SK-N-SH (cell line): ENCODE measurements around the gene TTC14. TPM values are rescaled to one million over a fixed set of nuclear protein-coding genes. Genes with fewer than 3 reads are reported as not detected.

Experiments used
- CTCF ChIA-PET: fragments of 300-600, 350-600 bp; formaldehyde crosslinking; extraction: SDS; loops from one replicate; lab custom pipeline; 2021; lab: Yijun Ruan, JAX
- POLR2A ChIA-PET: fragments of 350-600 bp; sonication (Branson Sonifier 250); formaldehyde crosslinking; extraction: SDS; loops from one replicate; lab custom pipeline; 2020; ENCODE audit warnings: antibody characterized with exemption, inconsistent platforms; lab: Yijun Ruan, JAX
- DNase-seq: peaks from one replicate; pipeline ENCODE4 v3.0.0; 2012
- H2AFZ ChIP-seq: fragments of 200-600 bp; sonication (generic); 2 replicates; pipeline ENCODE4 v1.8.1; 2016; ENCODE audit warnings: antibody characterized with exemption, mild to moderate bottlenecking, low read depth
- H3F3A ChIP-seq: fragments of 200-600 bp; sonication (generic); replicated peaks from 2 replicates; pipeline ENCODE3; 2016; ENCODE audit warnings: antibody characterized with exemption, mild to moderate bottlenecking; ENCODE audit not compliant: insufficient read depth
- H3K27ac ChIP-seq, 2 experiments: fragments of 200-500 bp in 1 of 2; fragments of 200-600 bp in 1 of 2; sonication (Bioruptor generic) in 1 of 2; sonication (generic), shearing (Covaris generic) in 1 of 2; 2 replicates each; pipeline versions ENCODE4 v1.5.1 to v1.6.1; 2014 to 2016; ENCODE audit warnings: low read depth in 2 of 2, inconsistent platforms in 1 of 2, low read length in 1 of 2, mild to moderate bottlenecking in 1 of 2, mixed read lengths in 1 of 2
- H3K27me3 ChIP-seq: fragments of 200-600 bp; sonication (generic), shearing (Covaris generic); 2 replicates; pipeline ENCODE4 v1.6.1; 2016; ENCODE audit warnings: mixed run types; ENCODE audit not compliant: insufficient read depth
- H3K36me3 ChIP-seq, 2 experiments: fragments of 200-500 bp in 1 of 2; fragments of 200-600 bp in 1 of 2; sonication (Bioruptor generic) in 1 of 2; sonication (generic) in 1 of 2; replicated peaks in 1 of 2; 2 replicates each; pipeline versions ENCODE3 to v1.5.1; 2014 to 2016; ENCODE audit warnings: low read length in 1 of 2, mild to moderate bottlenecking in 1 of 2; ENCODE audit not compliant: insufficient read depth in 2 of 2, control insufficient read depth in 1 of 2
- H3K4me1 ChIP-seq, 2 experiments: fragments of 200-500 bp in 1 of 2; fragments of 200-600 bp in 1 of 2; sonication (Bioruptor generic) in 1 of 2; sonication (generic), shearing (Covaris generic) in 1 of 2; 2 replicates each; pipeline versions ENCODE4 v1.5.1 to v1.6.1; 2014 to 2016; ENCODE audit warnings: low read depth in 1 of 2, low read length in 1 of 2, mixed run types in 1 of 2; ENCODE audit not compliant: insufficient read depth in 2 of 2, control insufficient read depth in 1 of 2
- H3K4me2 ChIP-seq: fragments of 200-600 bp; sonication (generic), shearing (Covaris generic); 2 replicates; pipeline ENCODE4 v1.6.1; 2017; ENCODE audit warnings: mixed run types
- H3K4me3 ChIP-seq, 2 experiments: fragments of 200-500 bp in 1 of 2; fragments of 200-600 bp in 1 of 2; sonication (Bioruptor generic) in 1 of 2; sonication (generic), shearing (Covaris generic) in 1 of 2; 2 replicates each; pipeline versions ENCODE4 v1.5.1 to v1.8.1; 2014 to 2016; ENCODE audit warnings: low read depth in 2 of 2, inconsistent platforms in 1 of 2, low read length in 1 of 2, mild to moderate bottlenecking in 1 of 2, mixed read lengths in 1 of 2, moderate library complexity in 1 of 2
- H3K79me2 ChIP-seq: fragments of 200-600 bp; sonication (generic); 2 replicates; pipeline ENCODE4 v1.8.1; 2017; ENCODE audit warnings: mild to moderate bottlenecking; ENCODE audit not compliant: insufficient read depth
- H3K9ac ChIP-seq: fragments of 200-600 bp; sonication (generic); 2 replicates; pipeline ENCODE4 v1.6.1; 2017; ENCODE audit warnings: mixed run types
- H3K9me2 ChIP-seq: fragments of 200-600 bp; sonication (generic); 2 replicates; pipeline ENCODE4 v1.6.1; 2017; ENCODE audit warnings: mixed run types
- H3K9me3 ChIP-seq: fragments of 200-600 bp; sonication (generic); 2 replicates; pipeline ENCODE4 v1.6.1; 2017; ENCODE audit warnings: mixed run types, mild to moderate bottlenecking, moderate library complexity
- H4K20me1 ChIP-seq: fragments of 200-600 bp; sonication (generic); 2 replicates; pipeline ENCODE4 v1.6.1; 2017; ENCODE audit warnings: mild to moderate bottlenecking, mixed run types; ENCODE audit not compliant: insufficient read depth
- CHD2 ChIP-seq: fragments of 150-350 bp; IDR thresholded peaks from 2 replicates; pipeline ENCODE4 v1.6.1; 2018; ENCODE audit warnings: low read length; ENCODE audit not compliant: partially characterized antibody
- CTCF ChIP-seq: fragments of 200-600 bp; sonication (generic); IDR thresholded peaks from 2 replicates; pipeline ENCODE4 v1.6.1; 2017; ENCODE audit warnings: antibody characterized with exemption, mild to moderate bottlenecking, moderate library complexity
- EP300 ChIP-seq, 2 experiments: IDR thresholded peaks; 2 replicates each; pipeline versions ENCODE4 v1.4.0 to v1.6.1; 2012; ENCODE audit warnings: borderline replicate concordance in 1 of 2, low read depth in 1 of 2, low read length in 1 of 2
- FOXJ3 ChIP-seq: sonication (generic); formaldehyde crosslinking; IDR thresholded peaks from 2 replicates; pipeline ENCODE4 v1.5.1; 2020; ENCODE audit warnings: mild to moderate bottlenecking, missing genetic modification reagents
- GABPA ChIP-seq: IDR thresholded peaks from 2 replicates; pipeline ENCODE4 v1.4.0; 2012; ENCODE audit warnings: low read depth, mild to moderate bottlenecking
- GATA2 ChIP-seq: sonication (generic); formaldehyde crosslinking; IDR thresholded peaks from 2 replicates; pipeline ENCODE4 v1.5.0; 2020; ENCODE audit warnings: mild to moderate bottlenecking, missing genetic modification reagents
- JUND ChIP-seq: IDR thresholded peaks from 2 replicates; pipeline ENCODE4 v1.4.0; 2012
- MXI1 ChIP-seq: IDR thresholded peaks from 2 replicates; pipeline ENCODE4 v1.6.1; 2012; ENCODE audit warnings: mild to moderate bottlenecking, low read depth, low read length, improper control_type of control experiment
- NRF1 ChIP-seq: IDR thresholded peaks from 2 replicates; pipeline ENCODE4 v1.6.1; 2012; ENCODE audit warnings: low read depth, mild to moderate bottlenecking, low read length
- PBX3 ChIP-seq: IDR thresholded peaks from 2 replicates; pipeline ENCODE4; 2012
- RAD21 ChIP-seq: IDR thresholded peaks from 2 replicates; pipeline ENCODE4 v1.6.1; 2012; ENCODE audit warnings: mild to moderate bottlenecking, low read length
- RFX5 ChIP-seq: IDR thresholded peaks from 2 replicates; pipeline ENCODE4 v1.6.1; 2012; ENCODE audit warnings: mild to moderate bottlenecking, improper control_type of control experiment, low read length
- SIN3A ChIP-seq: IDR thresholded peaks from 2 replicates; pipeline ENCODE4 v1.6.1; 2012; ENCODE audit warnings: low read depth, mild to moderate bottlenecking, low read length, moderate library complexity, borderline replicate concordance
- SMC3 ChIP-seq: IDR thresholded peaks from 2 replicates; pipeline ENCODE4 v1.6.1; 2012; ENCODE audit warnings: low read depth, low read length, improper control_type of control experiment
- TAF1 ChIP-seq: IDR thresholded peaks from 2 replicates; pipeline ENCODE4 v1.6.1; 2012; ENCODE audit warnings: low read depth, mild to moderate bottlenecking, low read length, moderate library complexity, borderline replicate concordance
- TCF12 ChIP-seq: IDR thresholded peaks from 2 replicates; pipeline ENCODE4 v1.4.0; 2012
- ZBTB33 ChIP-seq: IDR thresholded peaks from 2 replicates; pipeline ENCODE4 v1.4.0; 2012; ENCODE audit warnings: low read depth, borderline replicate concordance
- WGBS: methylation state at CpG from one replicate; pipeline ENCODE4 v1.1.6; 2017; ENCODE audit warnings: low lambda C conversion rate; 5-methylcytosine and 5-hydroxymethylcytosine counted together
- polyA plus RNA-seq, 3 experiments: library from polyadenylated mRNA; depleted of rRNA; stranded (reverse); fragments of >200 nt; gene quantifications; 2 replicates each; pipeline ENCODE4 v1.2.3, GENCODE V29; 2012
- TF ChIP-seq, protein P1 (sequence below): fragments of 150-350 bp; IDR thresholded peaks from 2 replicates; pipeline ENCODE4 v1.6.1; 2016; ENCODE audit warnings: mild to moderate bottlenecking, low read depth, low read length
- TF ChIP-seq, protein P2 (sequence below): IDR thresholded peaks from 2 replicates; pipeline ENCODE4 v1.4.0; 2012; ENCODE audit warnings: low read depth, borderline replicate concordance

Gene TTC14
- polyA plus RNA-seq, 1 of the 3 experiments (the other 2 are of a cell fraction): 20.6 TPM

DNA sequence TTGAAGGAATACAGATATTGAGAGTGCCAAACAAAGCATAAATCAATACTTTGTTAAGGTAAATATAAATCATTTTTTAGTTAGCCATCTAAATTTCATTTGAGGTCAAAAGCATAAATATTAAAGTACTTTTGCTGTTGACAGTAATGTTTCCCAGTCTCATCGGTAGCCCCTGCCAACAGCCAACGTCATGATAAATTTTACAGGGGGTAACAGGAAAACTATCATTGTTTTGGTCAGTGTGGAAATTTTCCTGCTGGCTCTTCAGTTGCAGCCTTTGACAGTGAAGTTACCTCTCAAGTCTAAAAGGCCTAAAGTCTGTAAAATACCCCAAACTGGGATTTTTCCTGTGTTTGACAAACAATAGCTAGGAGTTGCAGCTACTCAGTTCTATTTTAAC lies 37.3 kb upstream of the TTC14 start:
- ChIA-PET POLR2A (no interaction called here), CTCF (no interaction called here)
- DNase-seq: no peak
- Histone ChIP-seq H3K4me3 (no peak overlapping the region), H3K9me2 (no peaks in the 10 kb centered on the region), H3K79me2 (no peaks in the 10 kb centered on the region), H3K9me3 (no peaks in the 10 kb centered on the region), H3K27me3 (no peaks in the 10 kb centered on the region), H3K4me2 (no peak overlapping the region), H2AFZ (no peak overlapping the region), H3K36me3 (no peaks in the 10 kb centered on the region), H3F3A (no peaks in the 10 kb centered on the region), H3K4me1 (no peaks in the 10 kb centered on the region), H3K9ac (no peak overlapping the region), H4K20me1 (no peaks in the 10 kb centered on the region), H3K27ac (no peak overlapping the region)
- 73% methylated on average over 2 of the region's 2 CpGs for WGBS
- no peak for TF ChIP-seq CHD2
- TF ChIP-seq SMC3: no peak
- no peak for TF ChIP-seq SIN3A
- TF ChIP-seq RFX5: no peak
- TF ChIP-seq GABPA: no peak
- TF ChIP-seq CTCF: no peak
- no peak for TF ChIP-seq TCF12
- TF ChIP-seq RAD21: no peak
- TF ChIP-seq EP300 (IDR thresholded peaks at IDR 0.05; ENCODE audit: borderline replicate concordance in 1 of 2, low read depth in 1 of 2, low read length in 1 of 2): no peak
- no peak for TF ChIP-seq NRF1
- TF ChIP-seq JUND: no peak
- TF ChIP-seq, protein P1, sequence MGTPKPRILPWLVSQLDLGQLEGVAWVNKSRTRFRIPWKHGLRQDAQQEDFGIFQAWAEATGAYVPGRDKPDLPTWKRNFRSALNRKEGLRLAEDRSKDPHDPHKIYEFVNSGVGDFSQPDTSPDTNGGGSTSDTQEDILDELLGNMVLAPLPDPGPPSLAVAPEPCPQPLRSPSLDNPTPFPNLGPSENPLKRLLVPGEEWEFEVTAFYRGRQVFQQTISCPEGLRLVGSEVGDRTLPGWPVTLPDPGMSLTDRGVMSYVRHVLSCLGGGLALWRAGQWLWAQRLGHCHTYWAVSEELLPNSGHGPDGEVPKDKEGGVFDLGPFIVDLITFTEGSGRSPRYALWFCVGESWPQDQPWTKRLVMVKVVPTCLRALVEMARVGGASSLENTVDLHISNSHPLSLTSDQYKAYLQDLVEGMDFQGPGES: no peak

DNA sequence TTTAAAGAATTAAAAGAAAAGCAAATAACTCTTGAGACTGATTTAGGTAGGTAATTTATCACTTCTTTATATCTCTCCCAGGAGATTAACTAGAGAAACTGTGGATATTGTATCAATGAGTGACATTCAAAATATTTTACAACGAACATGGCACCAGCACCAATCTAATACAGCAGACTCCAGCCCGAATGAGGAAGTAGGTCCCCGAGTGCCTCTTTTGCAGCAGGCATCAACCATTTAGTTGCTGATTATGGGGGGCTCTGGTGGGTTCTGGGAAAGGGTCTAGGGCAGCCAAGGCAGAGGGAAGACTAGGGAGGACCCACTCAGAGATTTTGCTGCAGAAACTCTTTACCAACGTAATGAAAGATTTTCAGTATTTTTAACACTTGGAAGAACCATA lies 31.7 kb upstream of the TTC14 start:
- 8% methylated on average over 4 of the region's 4 CpGs for WGBS
- H3K27ac ChIP-seq: no peak overlapping the region
- no peaks in the 10 kb centered on the region for H3K27me3 ChIP-seq
- no peaks in the 10 kb centered on the region for H3K9me2 ChIP-seq
- H3K9me3 ChIP-seq: no peaks in the 10 kb centered on the region
- no peak overlapping the region for H3K4me3 ChIP-seq
- CTCF ChIA-PET: no interaction called here
- no peak overlapping the region for H3K4me2 ChIP-seq
- no peak for DNase-seq
- TF ChIP-seq GABPA: no peak
- TF ChIP-seq FOXJ3: no peak
- no peak for TF ChIP-seq ZBTB33
- TF ChIP-seq JUND: no peak
- TF ChIP-seq PBX3: no peak
- TF ChIP-seq RFX5: no peak
- no peak for TF ChIP-seq MXI1
- TF ChIP-seq TCF12: no peak
- TF ChIP-seq, protein P2, sequence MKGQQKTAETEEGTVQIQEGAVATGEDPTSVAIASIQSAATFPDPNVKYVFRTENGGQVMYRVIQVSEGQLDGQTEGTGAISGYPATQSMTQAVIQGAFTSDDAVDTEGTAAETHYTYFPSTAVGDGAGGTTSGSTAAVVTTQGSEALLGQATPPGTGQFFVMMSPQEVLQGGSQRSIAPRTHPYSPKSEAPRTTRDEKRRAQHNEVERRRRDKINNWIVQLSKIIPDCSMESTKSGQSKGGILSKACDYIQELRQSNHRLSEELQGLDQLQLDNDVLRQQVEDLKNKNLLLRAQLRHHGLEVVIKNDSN: no peak
- TF ChIP-seq GATA2 (CRISPR knock-in tag): no peak
- no peak for TF ChIP-seq TAF1
- no peak for TF ChIP-seq EP300 (IDR thresholded peaks at IDR 0.05; ENCODE audit: borderline replicate concordance in 1 of 2, low read depth in 1 of 2, low read length in 1 of 2)
- POLR2A ChIA-PET: no interaction called here
- H4K20me1 ChIP-seq: no peaks in the 10 kb centered on the region
- no peaks in the 10 kb centered on the region for H3K79me2 ChIP-seq
- H3K4me1 ChIP-seq: no peaks in the 10 kb centered on the region
- no peaks in the 10 kb centered on the region for H3F3A ChIP-seq
- no peak overlapping the region for H2AFZ ChIP-seq
- H3K36me3 ChIP-seq: no peaks in the 10 kb centered on the region
- no peak overlapping the region for H3K9ac ChIP-seq
